Renal cortical epithelial cell (primary cell): ENCODE data around the gene TSPAN6. TPM values are rescaled to one million over a fixed set of nuclear protein-coding genes. Genes with fewer than 3 reads are reported as not detected.

Experiments
- DNase-seq: peaks from one replicate; pipeline ENCODE4 v3.0.0-alpha.2; 2011; ENCODE audit warnings: low read depth
- total RNA-seq: library from RNA; depleted of rRNA; stranded (reverse); fragments of >200 nt; gene quantifications from 2 replicates; pipeline ENCODE4 v1.2.3, GENCODE V29; 2014

TSPAN6 gene
- 56.6 and 79.7 TPM in 2 replicates for total RNA-seq

GRCh38 chrX:100636321-100636991 lies at the start of gene TSPAN6:
Gene TSPAN6 (minus strand): TSS chrX:100636806. CDS start chrX:100636694, 112 bp downstream.
- peak; percentile 78 for DNase-seq

GRCh38 chrX:100685997-100686305 lies 49.3 kb upstream of the TSPAN6 start:
- DNase-seq = no peak

GRCh38 chrX:100685284-100685996 lies 48.8 kb upstream of the TSPAN6 start:
- peak; percentile 68 for DNase-seq

GRCh38 chrX:100682939-100683338 lies 46.3 kb upstream of the TSPAN6 start:
- DNase-seq = no peak

- DNase-seq = no peak
These were observed 45.0 kb upstream of the TSPAN6 start for GRCh38 chrX:100681599-100681998.

- DNase-seq = no peak
These were observed 44.1 kb upstream of the TSPAN6 start for GRCh38 chrX:100680756-100681155.

- DNase-seq = no peak
These were observed 41.1 kb upstream of the TSPAN6 start for GRCh38 chrX:100677611-100678181.

GRCh38 chrX:100674705-100675104 lies 38.1 kb upstream of the TSPAN6 start:
- DNase-seq = no peak

- DNase-seq = peak; percentile 45
These were observed 36.9 kb upstream of the TSPAN6 start for GRCh38 chrX:100673397-100673953.

- no peak for DNase-seq
These were observed 36.4 kb upstream of the TSPAN6 start for GRCh38 chrX:100672966-100673365.

- DNase-seq = no peak
These were observed 27.0 kb upstream of the TSPAN6 start for GRCh38 chrX:100663642-100664041.

GRCh38 chrX:100662796-100663195 lies 26.2 kb upstream of the TSPAN6 start:
- no peak for DNase-seq

- DNase-seq = no peak
These were observed 25.6 kb upstream of the TSPAN6 start for GRCh38 chrX:100662170-100662569.

- DNase-seq = no peak
These were observed 23.0 kb upstream of the TSPAN6 start for GRCh38 chrX:100659431-100660137.

GRCh38 chrX:100658941-100659381 lies 22.4 kb upstream of the TSPAN6 start:
- DNase-seq = no peak

- peak; percentile 30 for DNase-seq
These were observed 17.7 kb upstream of the TSPAN6 start for GRCh38 chrX:100654261-100654660.

GRCh38 chrX:100652266-100652665 lies 15.7 kb upstream of the TSPAN6 start:
- DNase-seq = no peak

GRCh38 chrX:100650841-100651240 lies 14.2 kb upstream of the TSPAN6 start:
- DNase-seq = peak; percentile 80

GRCh38 chrX:100649550-100650356 lies 13.1 kb upstream of the TSPAN6 start:
- peak; percentile 77 for DNase-seq

GRCh38 chrX:100648458-100649417 lies 12.1 kb upstream of the TSPAN6 start:
- peak; percentile 54 for DNase-seq
